ENCODE data around the gene DAD1. TPM values are rescaled to one million over a fixed set of nuclear protein-coding genes. Genes with fewer than 3 reads are reported as not detected.

The DAD1 gene
- total and polyA plus RNA-seq, 2 of the 8 experiments (the other 6 are each of a cell fraction or from before 2014, with no cell fraction given) = 131 to 440 TPM

GRCh38 chr14:22553445-22553844 lies 35.6 kb downstream of the DAD1 start:
- CTCF ChIA-PET (ENCODE audit: partially characterized antibody) = interaction anchor here (0.6 to 3.6 kb wide), 7 partner anchors 17 to 352 kb away, joined by 3 to 12 read pairs (median 3); no protein-coding TSS in a partner anchor
- no peak overlapping the region for H3K4me2 ChIP-seq (ENCODE audit: insufficient read depth in 1 of 2, low read depth in 2 of 2, low read length in 2 of 2)
- no peak overlapping the region for H2BK15ac ChIP-seq (ENCODE audit: low read length)
- no peak overlapping the region for H2AK5ac ChIP-seq (ENCODE audit: low read depth, low read length)
- H3K18ac ChIP-seq (ENCODE audit: extremely low read depth, low read length) = no peak overlapping the region
- no peak overlapping the region for H2BK12ac ChIP-seq (ENCODE audit: low read depth, low read length)
- H2AFZ ChIP-seq (ENCODE audit: low read length) = no peak overlapping the region
- H3K14ac ChIP-seq (ENCODE audit: insufficient read length) = no peak overlapping the region
- H3K79me2 ChIP-seq (ENCODE audit: control insufficient read depth in 1 of 2, insufficient read depth in 2 of 2, low read length in 2 of 2) = no peaks in the 10 kb centered on the region
- no peak overlapping the region for H3K9ac ChIP-seq (replicated peaks in 1 of 4; ENCODE audit: extremely low read depth in 1 of 4, low read depth in 3 of 4, low read length in 3 of 4)
- H2BK120ac ChIP-seq (replicated peaks; ENCODE audit: low read depth, low read length) = peak overlapping the region; percentile 75
- no peak overlapping the region for H4K5ac ChIP-seq (ENCODE audit: insufficient read length, low read depth, low read length)
- POLR2A ChIA-PET (ENCODE audit: partially characterized antibody) = no interaction called here
- no peak overlapping the region for H3K27ac ChIP-seq (ENCODE audit: low read depth, low read length)
- 84% methylated on average over 5 of the region's 5 CpGs; no CpG with 5 or more reads in 1 of the 2 experiments for WGBS, 2 experiments (ENCODE audit: extremely low coverage in 1 of 2, insufficient coverage in 1 of 2, insufficient read length in 1 of 2, insufficient replicate concordance in 2 of 2, low coverage in 1 of 2, low lambda C conversion rate in 2 of 2, missing lambda C conversion rate in 1 of 2)
- H3K23me2 ChIP-seq (ENCODE audit: low read depth, low read length) = no peaks in the 10 kb centered on the region
- H4K8ac ChIP-seq (ENCODE audit: extremely low read depth, insufficient read depth, low read length) = no peak overlapping the region
- H3K79me1 ChIP-seq (ENCODE audit: low read depth, low read length) = no peaks in the 10 kb centered on the region
- H4K20me1 ChIP-seq (replicated peaks in 1 of 2; ENCODE audit: control insufficient read depth in 1 of 2, insufficient read depth in 2 of 2, low read length in 2 of 2) = no peaks in the 10 kb centered on the region
- H3K23ac ChIP-seq (ENCODE audit: insufficient read length) = no peak overlapping the region
- peaks cover 5 to 17% (median 7%) of the 10 kb centered on the region in 4 experiments for H3K4me1 ChIP-seq (replicated peaks in 1 of 4; ENCODE audit: control insufficient read depth in 3 of 4, insufficient read depth in 4 of 4, low read length in 3 of 4)
- no peak for DNase-seq (ENCODE audit: low read depth in 1 of 2, low spot score in 2 of 2)
- H3K4ac ChIP-seq (replicated peaks; ENCODE audit: insufficient read length, low read depth, low read length) = no peak overlapping the region
- H3K27me3 ChIP-seq (replicated peaks in 1 of 4; ENCODE audit: control insufficient read depth in 3 of 4, extremely low read depth in 1 of 4, insufficient read depth in 3 of 4, low read length in 3 of 4) = no peaks in the 10 kb centered on the region
- no peak overlapping the region for H4K91ac ChIP-seq (replicated peaks; ENCODE audit: insufficient read length, low read length)
- H2BK20ac ChIP-seq (ENCODE audit: low read length) = peak overlapping the region; percentile 66; the same call in 1 of the 2 replicates
- FAIRE-seq = no peak
- H3K56ac ChIP-seq (replicated peaks; ENCODE audit: insufficient read length, low read depth, low read length) = no peak overlapping the region
- TF ChIP-seq CHD1 (IDR thresholded peaks at IDR 0.05; ENCODE audit: low read depth, low read length) (no peak), SIX5 (IDR thresholded peaks at IDR 0.05; ENCODE audit: low read depth, low read length) (no peak), HDAC2 (IDR thresholded peaks at IDR 0.05; ENCODE audit: borderline replicate concordance in 1 of 2, low read depth in 2 of 2, low read length in 2 of 2) (no peak), TCF12 (IDR thresholded peaks at IDR 0.05; ENCODE audit: low read depth, low read length) (no peak), YY1 (IDR thresholded peaks at IDR 0.05; ENCODE audit: low read depth, low read length) (no peak), ZNF274 (IDR thresholded peaks at IDR 0.05; ENCODE audit: borderline replicate concordance, extremely low read depth, low read length) (no peak), BCL11A (IDR thresholded peaks at IDR 0.05; ENCODE audit: low read depth in 2 of 2, low read length in 2 of 2) (no peak), ASH2L (IDR thresholded peaks at IDR 0.05; ENCODE audit: low read length) (no peak), SP4 (IDR thresholded peaks at IDR 0.05; ENCODE audit: low read length) (no peak), KDM1A (IDR thresholded peaks at IDR 0.05; ENCODE audit: borderline replicate concordance, low read length) (no peak), KDM5A (IDR thresholded peaks at IDR 0.05; ENCODE audit: low read length) (no peak), PHF8 (conservative IDR thresholded peaks at IDR 0.05; ENCODE audit: low read depth, low read length) (no peak)
- H3K36me3 ChIP-seq (ENCODE audit: control insufficient read depth in 2 of 4, insufficient read depth in 4 of 4, low read length in 3 of 4) = no peaks in the 10 kb centered on the region
- peak overlapping the region; percentile 20; the same call in 1 of the 2 replicates for H2BK5ac ChIP-seq (ENCODE audit: low read depth, low read length)
- no peak overlapping the region for H3K4me3 ChIP-seq (ENCODE audit: extremely low read depth in 1 of 4, insufficient read depth in 2 of 4, low read depth in 3 of 4, low read length in 4 of 4)
- H3K9me3 ChIP-seq (ENCODE audit: insufficient read depth in 2 of 2, low read depth in 1 of 2, low read length in 1 of 2) = no peaks in the 10 kb centered on the region
